Fibroblast of villous mesenchyme (primary cell): ENCODE measurements around the gene SLC2A6. TPM values are rescaled to one million over a fixed set of nuclear protein-coding genes. Genes with fewer than 3 reads are reported as not detected.

Experiments used
- DNase-seq: peaks from one replicate; pipeline ENCODE4 v3.0.0-alpha.2; 2010; ENCODE audit warnings: low read depth
- H3K4me3 ChIP-seq: 2 replicates; pipeline ENCODE4 v1.5.1; 2011; ENCODE audit warnings: low read depth, mild to moderate bottlenecking, low read length
- total RNA-seq: library from RNA; depleted of rRNA; stranded (reverse); fragments of >200 nt; gene quantifications from 2 replicates; pipeline ENCODE4 v1.2.3, GENCODE V29; 2012
- TF ChIP-seq, protein P1 (sequence below): IDR thresholded peaks from 2 replicates; pipeline ENCODE4 v1.5.1; 2012; ENCODE audit warnings: low read depth, mild to moderate bottlenecking, low read length; ENCODE audit not compliant: insufficient read depth

SLC2A6 gene
- total RNA-seq, 1 donor = 41.9 TPM

DNA sequence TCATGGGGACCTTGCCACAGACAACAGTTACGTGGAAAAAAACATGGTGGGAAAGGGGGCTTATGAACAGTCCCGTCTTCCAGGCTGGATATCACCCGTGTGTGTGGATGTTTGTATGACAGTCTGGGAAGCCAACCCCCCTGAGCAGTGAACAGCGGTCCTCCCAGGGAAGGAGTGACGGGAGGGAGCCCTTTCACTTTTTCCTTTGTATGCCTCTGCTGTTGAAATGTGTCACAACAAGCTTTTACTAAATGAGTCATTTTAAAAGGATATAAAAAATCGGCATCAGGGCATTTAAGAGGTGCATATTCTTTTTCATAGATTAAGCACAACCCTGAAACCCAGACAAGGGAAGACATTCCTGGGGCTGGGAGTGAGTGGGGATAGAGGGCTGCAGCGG is 40.8 kb upstream of the SLC2A6 start:
- TF ChIP-seq, protein P1, sequence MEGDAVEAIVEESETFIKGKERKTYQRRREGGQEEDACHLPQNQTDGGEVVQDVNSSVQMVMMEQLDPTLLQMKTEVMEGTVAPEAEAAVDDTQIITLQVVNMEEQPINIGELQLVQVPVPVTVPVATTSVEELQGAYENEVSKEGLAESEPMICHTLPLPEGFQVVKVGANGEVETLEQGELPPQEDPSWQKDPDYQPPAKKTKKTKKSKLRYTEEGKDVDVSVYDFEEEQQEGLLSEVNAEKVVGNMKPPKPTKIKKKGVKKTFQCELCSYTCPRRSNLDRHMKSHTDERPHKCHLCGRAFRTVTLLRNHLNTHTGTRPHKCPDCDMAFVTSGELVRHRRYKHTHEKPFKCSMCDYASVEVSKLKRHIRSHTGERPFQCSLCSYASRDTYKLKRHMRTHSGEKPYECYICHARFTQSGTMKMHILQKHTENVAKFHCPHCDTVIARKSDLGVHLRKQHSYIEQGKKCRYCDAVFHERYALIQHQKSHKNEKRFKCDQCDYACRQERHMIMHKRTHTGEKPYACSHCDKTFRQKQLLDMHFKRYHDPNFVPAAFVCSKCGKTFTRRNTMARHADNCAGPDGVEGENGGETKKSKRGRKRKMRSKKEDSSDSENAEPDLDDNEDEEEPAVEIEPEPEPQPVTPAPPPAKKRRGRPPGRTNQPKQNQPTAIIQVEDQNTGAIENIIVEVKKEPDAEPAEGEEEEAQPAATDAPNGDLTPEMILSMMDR = no peak
- no peak overlapping the region for H3K4me3 ChIP-seq
- no peak for DNase-seq

DNA sequence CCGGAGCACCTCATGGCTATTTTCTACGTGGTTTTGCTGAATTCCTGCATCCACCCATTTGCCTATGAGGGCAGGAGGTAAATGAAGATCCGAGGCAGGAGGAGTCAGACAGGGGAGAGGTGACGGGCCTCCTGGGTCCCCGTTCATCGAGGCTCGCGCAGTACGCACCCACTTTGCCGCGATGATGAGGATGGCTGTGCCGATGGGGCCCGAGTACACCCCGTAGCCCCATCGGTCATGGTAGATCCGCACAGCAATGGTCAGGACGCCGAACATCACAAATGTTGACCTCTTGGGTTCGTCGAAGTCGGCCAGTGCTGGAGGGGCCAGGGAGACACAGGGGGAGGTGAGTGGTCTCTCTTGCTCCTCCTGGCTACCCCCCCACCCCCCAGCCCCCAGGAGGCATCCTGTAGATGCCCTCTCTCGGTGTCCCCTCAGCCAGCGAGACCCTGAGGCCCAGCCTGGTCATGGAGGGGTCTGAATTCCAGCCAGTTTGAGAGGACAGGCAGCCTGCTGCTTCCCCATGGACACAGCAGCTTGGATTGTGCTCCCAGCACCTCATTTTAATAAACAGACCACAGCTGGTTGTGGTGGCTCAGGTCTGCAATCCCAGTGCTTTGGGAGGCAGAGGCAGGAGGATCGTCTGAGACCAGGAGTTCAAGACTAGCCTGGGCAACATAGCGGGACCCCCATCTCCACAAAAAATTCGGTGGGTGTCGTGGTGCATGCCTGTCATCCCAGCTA is 40.0 kb upstream of the SLC2A6 start:
- DNase-seq = no peak
- TF ChIP-seq, protein P1 = no peak
- H3K4me3 ChIP-seq = no peak overlapping the region

DNA sequence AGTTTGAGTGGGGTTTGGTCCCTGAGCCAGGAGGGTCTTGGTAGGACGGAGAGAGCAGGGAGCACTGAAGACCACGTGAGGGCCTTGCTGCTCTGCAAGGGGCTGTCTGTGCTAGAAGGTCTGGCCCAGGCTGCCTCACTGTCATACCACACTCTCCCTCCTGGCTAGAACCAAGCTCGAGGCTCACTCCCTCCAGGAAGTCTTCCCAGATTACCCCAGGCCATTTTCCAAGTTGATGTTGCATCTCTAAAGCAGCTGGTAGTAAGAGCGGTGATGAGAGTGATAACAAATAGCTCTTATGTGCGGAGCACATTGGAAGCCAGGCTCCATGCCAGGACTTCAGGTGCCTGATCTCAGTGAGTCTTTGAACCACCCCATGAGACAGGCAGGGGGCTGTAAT is 39.3 kb upstream of the SLC2A6 start:
- no peak overlapping the region for H3K4me3 ChIP-seq
- TF ChIP-seq, protein P1 = no peak
- no peak for DNase-seq

DNA sequence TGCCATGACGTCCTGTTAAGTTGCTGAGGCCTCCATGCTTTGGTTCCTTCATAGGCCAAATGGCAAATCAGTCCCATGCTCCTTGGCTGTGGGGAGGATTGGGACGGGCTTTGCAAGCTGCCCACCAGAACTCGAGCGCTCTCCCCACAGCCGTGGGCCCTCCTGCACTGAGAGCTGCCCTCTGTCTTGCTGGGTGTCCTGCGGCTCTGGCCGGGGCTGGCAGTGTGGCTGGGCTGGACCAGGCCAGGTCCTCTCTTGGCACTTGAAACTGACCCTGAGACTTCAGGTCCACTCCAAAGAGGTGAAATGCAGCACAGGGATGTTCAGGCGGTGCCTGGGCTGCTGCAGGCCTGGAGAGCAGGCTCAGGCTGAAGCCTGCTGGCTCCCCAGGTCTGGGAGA is 38.8 kb upstream of the SLC2A6 start:
- TF ChIP-seq, protein P1 = no peak
- no peak overlapping the region for H3K4me3 ChIP-seq
- DNase-seq = no peak

DNA sequence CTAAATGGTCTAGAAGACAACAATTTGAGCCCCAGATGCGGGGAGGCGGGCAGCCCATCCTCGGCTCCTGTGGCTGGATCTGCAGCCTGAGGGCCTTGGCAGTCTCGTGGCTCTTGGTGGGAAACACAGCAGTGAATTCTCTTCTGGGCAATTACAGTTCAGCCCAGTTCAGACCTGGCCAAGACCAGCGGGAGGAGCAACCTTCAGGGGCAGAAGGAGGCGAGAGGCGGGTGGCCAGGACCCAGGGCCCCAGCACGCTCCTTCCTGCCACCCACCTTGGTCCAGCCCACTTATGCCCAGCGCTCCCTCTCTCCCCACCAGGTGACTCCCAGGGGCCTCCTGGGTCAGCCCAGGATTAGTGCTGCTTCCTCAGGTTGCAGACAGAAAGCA is 38.1 kb upstream of the SLC2A6 start:
- TF ChIP-seq, protein P1 = no peak
- H3K4me3 ChIP-seq = no peak overlapping the region
- no peak for DNase-seq

DNA sequence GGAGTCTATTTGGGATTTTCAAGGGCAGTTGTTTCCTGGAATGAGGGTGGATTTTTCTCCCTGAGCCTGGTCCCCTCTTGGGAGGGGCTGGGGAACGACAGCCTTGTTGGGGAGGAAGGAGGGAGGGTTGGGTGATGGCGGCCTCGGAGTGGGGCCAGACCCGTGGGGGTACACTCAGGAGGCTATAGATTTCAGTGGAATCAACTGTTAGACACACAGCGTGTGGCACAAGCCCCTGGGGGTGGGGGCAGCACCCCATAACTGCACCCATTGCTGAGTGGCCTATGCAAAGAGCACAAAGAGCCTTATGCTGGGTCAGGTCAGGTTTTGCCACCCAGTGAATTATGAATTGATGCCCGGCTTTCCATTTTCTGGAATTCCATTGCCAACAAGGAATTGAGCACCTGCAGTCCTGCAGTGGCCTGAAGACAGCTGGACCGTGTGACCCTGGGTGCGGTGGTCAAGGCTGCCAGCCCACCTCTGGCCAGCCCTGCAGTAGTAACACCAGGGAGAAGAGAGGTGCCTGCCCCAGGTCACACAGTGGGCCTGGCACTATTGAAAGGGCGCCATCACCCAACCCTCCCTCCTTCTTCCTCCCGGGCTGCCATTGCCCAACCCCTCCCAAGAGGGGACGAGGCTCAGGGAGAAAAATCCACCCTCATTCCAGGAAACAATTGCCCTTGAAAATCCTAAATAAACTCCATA is 37.5 kb upstream of the SLC2A6 start:
- DNase-seq = no peak
- TF ChIP-seq, protein P1 = no peak
- no peak overlapping the region for H3K4me3 ChIP-seq
